ENCODE measurements around the gene STK4.
"Not testable (repeated sequence)": the region's sequence is repeated elsewhere in the genome, so short reads cannot be mapped to it uniquely, and the experiment has no call there.

STK4 gene

DNA sequence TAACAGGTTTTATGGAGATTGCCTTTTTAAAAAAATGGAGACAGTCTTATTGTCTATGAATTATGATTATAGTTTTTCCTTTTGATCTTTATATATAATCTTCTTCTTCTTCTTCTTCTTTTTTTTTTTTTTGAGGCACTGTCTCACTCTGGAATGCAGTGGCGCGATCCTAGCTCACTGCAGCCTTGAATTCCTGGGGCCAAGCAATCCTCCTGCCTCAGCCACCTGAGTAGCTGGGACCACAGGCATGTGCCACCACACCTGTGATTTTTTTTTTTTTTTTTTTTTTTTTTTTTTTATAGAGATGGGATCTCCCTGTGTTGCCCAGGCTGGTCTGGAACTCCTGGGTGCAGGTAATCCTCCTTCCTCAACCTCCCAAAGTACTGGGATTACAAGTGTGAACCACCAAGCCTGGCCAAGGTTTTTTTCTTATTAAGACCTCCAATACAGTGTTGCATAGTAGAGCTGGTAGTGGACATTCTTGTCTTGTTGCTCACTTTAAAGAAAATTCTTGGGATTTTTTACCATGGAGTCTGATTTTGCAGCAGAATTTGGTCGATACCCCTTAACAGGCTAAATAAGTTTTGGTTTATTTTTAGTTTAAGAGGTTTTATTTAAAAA lies 46.5 kb downstream of the STK4 start:
- Histone ChIP-seq H3K4me3 (ENCODE audit: low read depth in 1 of 2, low read length in 1 of 2) (no peak overlapping the region), H3K9me3 (no peaks in the 10 kb centered on the region), H3K4me1 (ENCODE audit: control insufficient read depth in 1 of 2, insufficient read depth in 1 of 2, low read depth in 1 of 2, low read length in 1 of 2) (peaks cover 6% of the 10 kb centered on the region in 2 experiments), H3K36me3 (peaks cover 82% of the 10 kb centered on the region), H3K27ac (no peak overlapping the region), H3K27me3 (no peaks in the 10 kb centered on the region)
- TF ChIP-seq, protein P1, sequence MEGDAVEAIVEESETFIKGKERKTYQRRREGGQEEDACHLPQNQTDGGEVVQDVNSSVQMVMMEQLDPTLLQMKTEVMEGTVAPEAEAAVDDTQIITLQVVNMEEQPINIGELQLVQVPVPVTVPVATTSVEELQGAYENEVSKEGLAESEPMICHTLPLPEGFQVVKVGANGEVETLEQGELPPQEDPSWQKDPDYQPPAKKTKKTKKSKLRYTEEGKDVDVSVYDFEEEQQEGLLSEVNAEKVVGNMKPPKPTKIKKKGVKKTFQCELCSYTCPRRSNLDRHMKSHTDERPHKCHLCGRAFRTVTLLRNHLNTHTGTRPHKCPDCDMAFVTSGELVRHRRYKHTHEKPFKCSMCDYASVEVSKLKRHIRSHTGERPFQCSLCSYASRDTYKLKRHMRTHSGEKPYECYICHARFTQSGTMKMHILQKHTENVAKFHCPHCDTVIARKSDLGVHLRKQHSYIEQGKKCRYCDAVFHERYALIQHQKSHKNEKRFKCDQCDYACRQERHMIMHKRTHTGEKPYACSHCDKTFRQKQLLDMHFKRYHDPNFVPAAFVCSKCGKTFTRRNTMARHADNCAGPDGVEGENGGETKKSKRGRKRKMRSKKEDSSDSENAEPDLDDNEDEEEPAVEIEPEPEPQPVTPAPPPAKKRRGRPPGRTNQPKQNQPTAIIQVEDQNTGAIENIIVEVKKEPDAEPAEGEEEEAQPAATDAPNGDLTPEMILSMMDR (IDR thresholded peaks at IDR 0.05): no peak

DNA sequence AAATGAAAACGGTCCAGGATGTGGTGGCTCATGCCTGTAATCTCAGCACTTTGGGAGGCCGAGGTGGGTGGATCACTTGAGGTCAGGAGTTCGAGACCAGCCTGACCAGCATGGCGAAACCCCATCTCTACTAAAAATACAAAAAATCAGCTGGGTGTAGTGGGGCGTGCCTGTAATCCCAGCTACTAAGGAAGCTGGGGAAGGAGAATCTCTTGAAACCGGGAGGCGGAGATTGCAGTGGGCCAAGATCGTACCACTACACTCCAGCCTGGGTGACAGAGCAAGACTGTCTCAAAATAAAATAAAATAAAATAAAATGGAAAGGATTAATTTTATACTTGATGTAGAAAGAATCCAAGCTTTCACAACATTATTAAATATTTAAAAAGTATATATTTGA lies 47.8 kb downstream of the STK4 start:
- not testable (repeated sequence) for H3K9me3 ChIP-seq; H3K4me1 ChIP-seq (ENCODE audit: control insufficient read depth in 1 of 2, insufficient read depth in 1 of 2, low read depth in 1 of 2, low read length in 1 of 2); H3K27me3 ChIP-seq; H3K4me3 ChIP-seq (ENCODE audit: low read depth in 1 of 2, low read length in 1 of 2)
- H3K27ac ChIP-seq: peak overlapping the region; percentile 50
- peaks cover 83% of the 10 kb centered on the region for H3K36me3 ChIP-seq

DNA sequence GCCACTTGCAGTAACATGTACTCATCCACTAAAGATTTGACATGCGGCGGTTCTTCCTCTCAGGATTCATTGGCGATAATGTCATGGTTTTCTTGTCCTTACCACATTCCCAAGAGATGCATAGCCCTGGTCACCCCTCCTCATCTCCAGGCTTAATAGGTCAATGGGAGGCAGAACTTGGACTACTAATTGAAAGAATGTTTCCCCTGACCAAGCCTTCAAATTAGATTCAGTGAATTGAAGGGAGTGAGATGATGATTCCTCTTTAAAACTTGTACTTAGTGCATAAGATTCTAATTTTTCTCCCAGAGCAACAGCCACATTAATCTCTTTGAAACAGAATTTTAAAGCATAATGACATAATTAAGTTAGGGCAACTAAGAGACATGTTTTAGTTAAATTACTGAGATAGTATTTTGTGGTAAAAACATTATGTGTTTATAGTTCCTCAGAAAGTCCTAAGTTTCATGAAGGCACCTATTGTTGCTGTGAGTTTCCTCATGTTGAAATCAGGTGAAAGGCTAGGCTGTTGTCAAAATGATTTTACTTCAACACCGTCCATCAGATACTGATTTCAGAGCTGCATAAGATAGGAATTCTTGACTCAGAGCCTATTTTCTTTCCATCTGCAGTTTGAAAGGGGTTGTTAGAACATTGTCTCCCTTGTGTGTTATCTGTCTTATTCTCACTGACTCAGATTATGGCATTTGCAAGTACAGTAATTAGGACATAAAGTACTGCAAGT lies 48.5 kb downstream of the STK4 start:
- Histone ChIP-seq H3K4me1 (ENCODE audit: control insufficient read depth in 1 of 2, insufficient read depth in 1 of 2, low read depth in 1 of 2, low read length in 1 of 2) (peaks cover 6% of the 10 kb centered on the region in 2 experiments), H3K27ac (peak overlapping the region; percentile 50), H3K27me3 (no peaks in the 10 kb centered on the region), H3K4me3 (ENCODE audit: low read depth in 1 of 2, low read length in 1 of 2) (no peak overlapping the region), H3K36me3 (peaks cover 83% of the 10 kb centered on the region), H3K9me3 (no peaks in the 10 kb centered on the region)
- TF ChIP-seq, protein P1 (IDR thresholded peaks at IDR 0.05): no peak

DNA sequence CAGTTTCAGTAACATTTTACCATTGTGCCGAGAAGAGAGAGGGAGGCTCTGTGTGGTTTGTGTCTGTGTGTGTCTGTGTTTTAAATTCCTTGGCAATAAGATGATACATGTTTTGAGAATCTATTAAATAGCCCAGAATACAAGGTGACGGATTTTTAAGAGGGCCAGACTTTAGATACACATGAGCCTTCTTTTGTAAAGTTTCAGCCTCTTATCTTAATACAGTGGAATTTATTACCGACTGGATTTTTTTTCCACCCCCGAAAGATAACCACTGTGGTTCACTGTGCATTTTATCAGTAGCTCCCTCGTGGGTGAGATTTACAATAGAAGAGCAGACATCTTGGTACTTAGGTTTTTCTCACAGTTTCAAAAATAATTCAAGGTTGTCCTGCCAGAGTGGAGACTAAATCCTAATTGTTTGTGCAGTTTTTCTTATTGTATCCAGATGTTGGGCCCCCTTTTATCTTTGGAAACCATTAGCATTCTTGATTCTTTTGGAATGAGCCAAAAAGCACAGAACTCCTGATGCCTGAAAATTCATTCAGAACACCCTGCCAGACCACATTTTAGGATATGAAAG lies 49.9 kb downstream of the STK4 start:
- H3K4me1 ChIP-seq (ENCODE audit: control insufficient read depth in 1 of 2, insufficient read depth in 1 of 2, low read depth in 1 of 2, low read length in 1 of 2): peaks cover 6 to 12% of the 10 kb centered on the region in 2 experiments

DNA sequence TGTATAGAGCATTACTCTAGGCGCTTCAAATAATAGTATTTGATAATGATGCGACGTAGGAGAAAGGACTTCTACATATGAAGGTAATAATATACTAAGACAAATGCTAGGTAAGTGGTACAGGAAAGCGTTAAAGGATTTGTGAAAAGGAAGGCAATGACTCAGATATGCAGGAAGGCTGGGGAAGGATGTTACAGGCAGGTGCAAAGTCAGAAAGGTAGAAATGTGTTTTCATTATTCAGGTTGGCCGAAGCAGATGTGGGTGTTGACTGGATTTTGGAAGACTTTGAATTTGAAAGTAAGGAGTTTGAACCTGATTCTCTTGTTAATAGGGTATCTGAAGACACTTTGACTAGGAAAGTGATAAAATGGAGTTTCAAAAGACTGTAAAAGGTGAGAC lies 51.0 kb downstream of the STK4 start:
- H3K4me1 ChIP-seq (ENCODE audit: control insufficient read depth in 1 of 2, insufficient read depth in 1 of 2, low read depth in 1 of 2, low read length in 1 of 2): peaks cover 6 to 13% of the 10 kb centered on the region in 2 experiments
- TF ChIP-seq, protein P1 (IDR thresholded peaks at IDR 0.05): no peak
- peaks cover 86% of the 10 kb centered on the region for H3K36me3 ChIP-seq
- no peaks in the 10 kb centered on the region for H3K27me3 ChIP-seq
- no peaks in the 10 kb centered on the region for H3K9me3 ChIP-seq
- no peak overlapping the region for H3K27ac ChIP-seq
- H3K4me3 ChIP-seq (ENCODE audit: low read depth in 1 of 2, low read length in 1 of 2): no peak overlapping the region

More for the DNA sequence above, 49.9 kb downstream of the STK4 start:
- H3K27me3 ChIP-seq: no peaks in the 10 kb centered on the region
- TF ChIP-seq, protein P1 (IDR thresholded peaks at IDR 0.05): no peak
- H3K9me3 ChIP-seq: no peaks in the 10 kb centered on the region
- H3K4me3 ChIP-seq (ENCODE audit: low read depth in 1 of 2, low read length in 1 of 2): no peak overlapping the region
- H3K27ac ChIP-seq: no peak overlapping the region
- peaks cover 83% of the 10 kb centered on the region for H3K36me3 ChIP-seq

GRCh38 chr20:45017857-45018256 lies 51.5 kb downstream of the STK4 start:
- Histone ChIP-seq H3K4me3 (ENCODE audit: low read depth in 1 of 2, low read length in 1 of 2) (no peak overlapping the region), H3K27me3 (no peaks in the 10 kb centered on the region), H3K36me3 (peaks cover 88% of the 10 kb centered on the region), H3K4me1 (ENCODE audit: control insufficient read depth in 1 of 2, insufficient read depth in 1 of 2, low read depth in 1 of 2, low read length in 1 of 2) (peaks cover 6 to 13% of the 10 kb centered on the region in 2 experiments), H3K27ac (peak overlapping the region; percentile 14), H3K9me3 (no peaks in the 10 kb centered on the region)
- TF ChIP-seq, protein P1 (IDR thresholded peaks at IDR 0.05): no peak

Data from neutrophil (primary cell).